Activated CD8-positive, alpha-beta memory T cell treated with anti-CD3 and anti-CD28 coated beads for 4 hours (primary cell): ENCODE results near the gene ICOS.
"Not testable (repeated sequence)": the region's sequence is repeated elsewhere in the genome, so short reads cannot be mapped to it uniquely, and the experiment has no call there.

Experiments used
- DNase-seq, 2 donors: peaks; one replicate each; pipeline ENCODE4 v3.0.0-alpha.2; 2020; ENCODE audit warnings: low read depth in 2 of 2

The ICOS gene

DNA sequence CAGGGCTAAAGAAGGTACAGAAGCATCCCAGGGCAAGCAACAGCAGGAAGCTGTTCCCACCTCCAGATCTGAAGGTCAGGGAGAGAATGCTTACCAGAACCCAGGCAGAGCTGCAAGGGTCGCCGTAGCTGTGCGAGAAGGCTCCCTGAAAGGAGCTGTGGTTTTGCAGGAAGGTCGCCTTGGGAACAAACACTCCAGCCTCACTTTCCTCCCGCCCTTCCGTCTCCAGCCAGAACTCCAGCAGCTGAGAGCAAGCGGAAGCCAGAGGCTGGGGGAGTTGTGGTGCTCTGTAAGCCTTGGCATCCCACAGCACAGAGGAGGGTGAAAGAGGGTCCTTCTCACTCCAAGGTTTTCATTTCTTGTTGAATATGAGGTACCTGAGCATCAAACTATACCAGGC, 18.3 kb upstream of the ICOS start:
- DNase-seq = no peak

DNA sequence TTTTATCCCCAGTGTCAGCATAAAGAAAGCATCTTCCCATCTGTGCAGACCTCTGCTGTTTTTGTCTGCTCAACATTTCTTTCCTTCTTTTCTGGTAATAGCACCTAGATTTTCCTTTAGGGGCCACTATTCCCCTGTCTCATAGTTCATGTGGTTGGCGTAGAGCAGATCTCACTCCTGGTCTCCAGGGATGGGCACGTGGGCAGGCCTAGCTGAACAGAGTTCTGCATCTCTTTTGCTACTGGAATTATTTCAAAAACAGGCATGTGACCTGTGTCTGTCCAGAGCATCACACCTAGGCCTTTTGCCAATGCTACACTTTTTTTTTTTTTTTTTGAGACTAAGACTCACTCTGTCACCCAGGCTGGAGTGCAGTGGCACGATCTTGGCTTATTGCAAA, 17.7 kb upstream of the ICOS start:
- no peak for DNase-seq

DNA sequence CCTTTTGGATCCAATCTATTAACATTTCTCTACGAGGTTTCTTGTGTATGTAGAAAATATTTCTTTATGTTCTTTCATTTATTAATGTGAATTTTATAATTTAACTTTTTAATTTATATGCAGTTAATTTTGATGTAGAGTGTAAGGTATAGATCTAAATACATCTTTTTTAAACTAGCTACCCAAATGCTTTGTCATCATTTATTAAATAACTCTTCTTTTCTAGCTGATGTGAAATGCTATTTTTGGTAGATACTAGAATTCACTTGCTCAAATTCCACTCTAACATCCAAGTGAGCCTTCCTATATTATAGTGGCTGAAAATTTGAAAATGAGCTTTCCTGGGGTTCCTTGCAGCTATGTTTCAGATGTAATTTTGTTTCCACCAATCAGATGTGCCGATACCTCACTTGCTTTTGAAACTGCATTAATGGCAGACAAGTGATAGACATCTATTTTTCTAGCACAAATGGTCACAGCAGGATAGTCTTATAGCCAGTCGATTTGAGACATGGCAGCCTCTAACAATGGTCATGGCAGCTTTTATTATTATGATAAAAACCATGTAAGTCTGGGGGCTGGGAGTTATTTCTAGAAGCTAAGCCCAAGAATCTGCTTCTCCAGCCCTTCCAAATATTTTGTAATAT, 10.9 kb upstream of the ICOS start:
- DNase-seq = no peak

DNA sequence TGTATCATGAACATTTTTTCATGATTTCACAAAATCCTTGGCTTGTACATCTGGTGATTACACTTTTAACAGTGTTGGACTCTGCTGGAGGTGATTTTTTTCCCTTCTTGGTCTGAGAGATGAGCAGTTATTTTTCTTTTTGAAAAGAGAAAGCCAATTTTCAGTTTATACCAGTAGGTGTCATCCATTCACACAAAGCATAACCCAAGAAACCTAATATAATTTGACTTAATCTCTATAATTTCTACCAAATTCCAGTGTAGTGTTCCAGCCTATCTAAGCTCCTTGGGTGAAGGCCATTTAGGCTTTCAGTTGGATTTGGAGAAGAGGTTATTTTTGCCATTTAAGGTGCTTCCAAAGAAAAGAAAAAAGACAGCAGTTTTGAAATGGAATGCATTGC, 7.7 kb upstream of the ICOS start:
- no peak for DNase-seq

DNA sequence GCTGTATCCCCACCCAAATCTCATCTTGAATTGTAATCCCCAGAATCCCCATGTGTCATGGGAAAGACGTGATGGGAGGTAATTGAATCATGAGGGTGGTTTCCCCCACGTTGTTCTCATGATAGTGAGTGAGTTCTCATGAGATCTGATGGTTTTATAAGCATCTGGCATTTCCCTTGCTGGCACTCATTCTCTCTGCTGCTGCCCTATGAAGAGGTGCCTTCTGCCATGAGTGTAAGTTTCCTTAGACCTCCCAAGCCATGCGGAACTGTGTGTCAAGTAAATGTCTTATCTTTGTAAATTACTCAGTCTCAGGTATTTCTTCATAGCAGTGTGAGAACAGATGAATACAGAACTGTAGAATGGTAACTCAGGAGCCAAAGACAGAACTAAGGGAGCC, 5.3 kb upstream of the ICOS start:
- not testable (repeated sequence) for DNase-seq

DNA sequence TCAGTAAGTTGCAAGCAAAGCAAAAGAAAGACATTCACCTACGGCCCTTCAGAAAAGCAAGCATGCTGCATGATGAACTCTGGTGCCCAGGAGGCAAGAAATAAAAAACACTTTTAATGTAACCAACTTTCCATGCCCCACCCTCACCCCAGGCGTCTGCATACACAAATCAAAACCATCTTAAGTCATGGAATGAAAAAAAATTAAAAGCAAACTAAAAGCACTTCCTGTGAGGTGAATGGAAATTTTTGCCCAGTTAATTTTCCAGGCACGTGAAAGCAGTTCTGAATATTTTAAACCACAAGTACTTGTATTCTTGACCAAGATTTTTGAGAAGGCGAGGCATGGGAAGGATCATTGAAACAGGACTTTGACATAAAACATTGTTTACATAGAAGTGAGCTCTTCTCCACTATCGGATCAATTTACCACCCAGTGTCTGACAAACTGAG, 2.5 kb upstream of the ICOS start:
- DNase-seq = peak in 1 of 2 donors; percentile 31

DNA sequence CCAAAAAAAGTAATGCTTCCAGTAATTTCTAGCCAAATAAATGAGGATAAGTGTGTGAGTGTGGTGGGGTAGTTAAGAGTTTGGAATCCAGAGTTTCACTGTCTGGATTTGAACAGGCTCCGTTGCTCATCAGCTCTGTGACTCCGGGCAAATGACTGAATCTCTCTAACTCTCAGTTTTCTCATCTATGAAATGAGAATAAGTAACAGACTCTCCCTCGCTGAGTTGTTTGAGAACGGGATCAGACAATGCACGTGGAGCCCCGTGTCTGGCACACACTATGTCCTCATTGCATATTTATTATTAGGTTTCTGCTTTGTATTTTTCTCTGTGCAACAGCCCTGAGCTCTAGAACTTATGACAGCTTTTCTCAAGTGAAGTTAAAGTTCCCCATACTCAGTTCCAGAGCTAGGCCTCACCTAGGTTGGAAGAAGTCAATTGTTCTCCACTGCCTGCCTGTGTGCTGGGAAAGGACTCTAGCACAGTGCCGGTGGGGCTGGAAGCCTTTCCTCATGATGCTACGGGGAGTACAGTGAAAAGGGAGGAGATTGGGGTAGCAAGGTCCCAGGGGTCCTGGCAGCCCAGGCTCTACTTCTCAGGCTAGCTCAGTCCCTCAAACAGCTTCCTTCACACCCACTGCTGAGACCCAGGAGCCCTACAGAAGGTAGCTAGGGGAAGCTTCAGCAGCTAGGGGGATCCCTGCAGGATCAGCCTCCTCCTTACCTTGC, 1.7 kb upstream of the ICOS start:
- DNase-seq = no peak

DNA sequence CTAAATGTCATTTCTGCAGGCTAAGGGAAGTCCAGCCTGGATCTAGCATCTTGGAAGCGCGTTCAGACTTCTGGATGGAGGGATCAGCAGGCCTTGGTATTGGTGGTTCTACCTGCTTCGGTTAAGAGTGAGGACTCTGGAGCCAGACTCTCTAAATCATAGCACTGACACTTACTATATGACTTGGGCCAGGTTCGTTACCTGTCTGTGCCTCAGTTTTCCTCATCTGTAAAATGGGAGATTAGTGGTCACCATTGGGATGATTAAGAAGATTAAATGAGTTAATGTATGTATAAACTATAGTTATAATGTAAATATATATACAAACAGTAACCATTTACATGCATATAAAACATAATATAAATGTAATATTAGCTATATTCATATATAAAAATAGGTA, 995 bp upstream of the ICOS start:
- no peak for DNase-seq

DNA sequence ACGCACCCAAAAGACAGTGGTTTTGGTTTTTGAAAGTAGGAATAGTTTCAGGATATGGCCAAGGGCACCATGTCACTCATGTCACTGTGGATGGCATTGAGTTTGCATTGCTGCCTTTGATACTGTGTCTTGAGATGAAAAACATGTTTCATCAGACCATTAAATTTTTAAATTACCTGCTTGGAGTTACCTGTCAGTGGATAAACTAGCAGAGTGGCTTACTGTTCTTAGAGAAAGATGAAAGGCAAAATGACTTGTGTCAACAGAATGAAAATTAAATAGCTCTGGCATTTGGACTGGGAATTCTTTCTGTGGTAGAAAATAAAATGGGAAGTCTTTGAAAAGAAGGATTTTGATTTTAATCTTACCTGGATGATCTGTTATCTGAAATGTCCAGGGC, 386 bp downstream of the ICOS start:
- no peak for DNase-seq

DNA sequence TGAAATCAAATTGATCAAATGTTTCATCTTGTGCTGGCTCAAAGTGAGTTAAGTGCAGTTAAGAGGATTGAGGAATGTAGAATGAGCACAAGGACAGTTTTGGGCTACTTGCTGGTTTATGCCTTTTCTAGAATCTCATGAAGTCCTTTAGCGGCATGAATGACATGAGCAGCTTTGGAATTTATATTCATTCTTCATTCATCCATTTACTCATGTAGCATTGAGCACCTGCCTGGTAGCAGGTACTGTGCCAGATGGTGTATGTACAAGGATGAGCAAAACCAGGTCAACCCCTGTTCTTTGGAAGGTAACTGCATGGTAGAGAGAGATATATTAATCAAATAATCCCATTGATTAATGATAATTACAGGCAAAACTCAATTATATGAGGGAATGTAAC, 1.2 kb downstream of the ICOS start:
- no peak for DNase-seq

DNA sequence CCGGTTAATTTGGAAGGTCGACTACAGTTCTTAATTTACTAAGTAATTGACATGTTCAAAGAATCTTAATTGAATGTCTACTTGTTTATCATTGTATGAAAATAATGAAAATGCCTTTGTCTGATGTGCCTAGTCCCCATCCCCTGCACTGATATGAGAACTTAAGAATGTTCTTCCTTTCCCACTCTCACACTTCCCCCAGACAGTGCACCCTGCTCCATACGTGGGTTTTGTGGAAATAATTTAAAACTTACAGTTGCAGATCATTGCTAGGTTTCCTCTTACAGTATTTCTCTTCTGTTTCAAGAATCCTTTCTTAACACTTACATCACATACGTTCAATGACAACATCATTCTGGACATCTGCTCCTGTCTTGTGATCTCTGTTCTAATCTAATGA, 3.5 kb downstream of the ICOS start:
- no peak for DNase-seq

DNA sequence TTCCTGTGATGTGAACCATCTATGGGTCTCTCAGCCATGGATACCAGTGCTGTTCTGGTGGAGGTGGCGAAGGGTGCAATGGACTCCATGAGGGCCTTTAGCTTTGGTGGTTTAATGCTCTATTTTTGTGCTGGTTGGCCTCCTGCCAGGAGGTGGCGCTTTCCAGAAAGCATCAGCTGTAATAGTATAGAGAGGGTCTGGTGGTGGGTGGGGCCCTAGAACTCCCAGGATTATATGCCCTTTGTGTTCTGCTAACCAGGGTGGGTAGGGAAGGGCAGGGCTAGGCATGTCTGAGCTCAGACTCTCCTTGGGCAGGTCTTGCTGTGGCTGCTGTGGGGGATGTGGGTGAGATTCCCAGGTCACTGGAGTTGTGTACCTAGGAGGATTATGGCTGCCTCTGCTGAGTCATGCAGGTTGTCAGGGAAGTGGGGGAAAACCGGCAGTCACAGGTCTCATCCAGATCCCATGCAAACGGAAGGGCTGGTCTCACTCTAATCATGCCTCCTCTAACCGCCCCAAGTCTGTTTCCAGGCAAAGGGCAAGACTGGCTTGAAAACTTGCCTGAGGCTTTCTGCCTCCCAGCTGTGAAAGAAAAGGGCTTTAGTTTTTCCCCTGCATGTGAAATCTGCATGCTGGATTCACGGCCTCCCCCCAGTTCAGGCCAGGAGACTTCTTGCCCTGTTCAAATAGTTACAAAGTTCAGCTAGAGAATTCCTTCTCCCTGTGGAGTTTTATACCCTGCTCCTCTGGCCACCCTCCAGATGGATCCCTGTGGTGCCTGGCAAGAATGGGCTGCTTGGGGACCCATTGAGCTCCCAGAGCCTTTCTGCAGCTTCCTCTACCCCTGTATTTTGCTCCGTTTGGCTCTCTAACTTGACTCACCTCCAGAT, 7.2 kb downstream of the ICOS start:
- not testable (repeated sequence) for DNase-seq

DNA sequence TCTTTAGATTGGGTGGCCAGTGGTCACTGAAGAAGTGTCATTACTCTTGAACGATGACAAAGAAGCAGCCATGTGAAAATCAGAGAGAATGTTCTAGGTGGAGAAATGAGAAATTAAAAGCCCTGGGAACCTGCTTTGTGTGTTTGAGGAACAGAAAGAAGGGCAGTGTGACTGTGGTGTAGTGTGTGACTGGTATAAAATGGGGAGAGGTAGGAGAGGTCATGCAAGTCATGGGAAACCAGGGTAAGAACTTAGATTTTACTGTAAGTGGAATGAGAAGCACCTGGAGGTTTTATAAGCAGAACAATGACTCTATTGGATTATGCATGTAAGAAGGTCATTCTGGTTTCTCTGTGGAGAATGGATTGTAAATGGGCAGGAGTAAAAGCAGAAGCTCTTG, 12.2 kb downstream of the ICOS start:
- DNase-seq = no peak

DNA sequence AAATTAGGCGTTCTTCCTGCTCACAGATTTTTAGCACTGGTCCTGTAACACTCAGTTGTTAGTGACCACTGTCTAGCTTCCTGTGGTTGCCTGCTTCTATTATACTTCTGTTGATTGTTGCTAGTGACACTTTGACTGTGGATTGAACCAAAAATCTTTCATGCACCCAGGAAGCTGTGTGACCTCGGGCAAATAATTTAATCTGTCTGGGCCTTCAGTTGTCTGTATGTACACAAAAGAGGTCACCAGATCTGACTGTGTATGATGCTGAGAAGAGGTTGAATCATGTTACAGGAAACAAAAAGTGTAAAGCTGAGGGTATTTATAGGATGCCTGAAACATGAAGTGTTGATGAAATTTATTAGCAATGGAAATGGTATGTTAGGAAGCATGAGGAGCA, 12.7 kb downstream of the ICOS start:
- DNase-seq = no peak

DNA sequence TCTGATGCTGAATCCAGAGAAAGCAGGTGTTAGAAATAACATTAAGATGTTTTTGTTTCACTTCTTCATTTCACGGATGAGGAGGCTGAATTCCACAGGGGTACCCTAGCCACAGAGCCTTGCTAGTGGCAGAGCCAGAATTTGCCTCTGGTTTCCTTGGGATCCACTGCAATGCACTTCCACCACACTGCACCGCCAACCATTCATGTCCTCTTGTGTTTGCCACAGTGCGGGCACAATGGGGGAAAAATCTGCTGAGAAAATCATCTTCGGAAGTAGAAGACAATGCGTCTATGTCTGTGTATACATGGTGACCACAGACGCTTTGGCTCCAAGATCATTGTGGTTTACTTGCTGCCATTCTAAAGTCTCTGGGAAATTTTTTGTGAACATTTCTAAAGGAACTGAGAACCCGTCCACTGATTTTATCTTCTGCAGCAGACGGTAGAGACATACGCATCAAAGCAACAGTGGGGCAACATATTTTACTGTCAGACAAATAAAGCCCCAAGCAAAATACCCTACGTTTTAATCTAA, 14.9 kb downstream of the ICOS start:
- DNase-seq = no peak

DNA sequence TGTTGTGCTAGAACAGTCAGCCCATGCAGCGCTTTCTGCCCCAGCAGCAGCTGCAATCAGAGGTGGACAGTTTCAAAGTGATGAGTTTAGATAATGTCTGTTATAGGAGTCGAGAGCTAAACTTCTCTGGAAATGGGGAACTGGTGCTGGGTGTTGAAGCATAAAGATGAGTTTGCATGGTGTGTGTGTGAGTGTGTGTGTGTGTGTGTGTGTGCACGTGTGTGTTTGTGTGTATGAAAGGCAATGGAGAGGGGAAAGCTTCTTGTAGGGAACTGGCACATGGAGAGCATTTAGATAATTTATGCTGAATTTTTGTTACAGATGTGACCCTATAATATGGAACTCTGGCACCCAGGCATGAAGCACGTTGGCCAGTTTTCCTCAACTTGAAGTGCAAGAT, 22.7 kb downstream of the ICOS start:
- no peak for DNase-seq

DNA sequence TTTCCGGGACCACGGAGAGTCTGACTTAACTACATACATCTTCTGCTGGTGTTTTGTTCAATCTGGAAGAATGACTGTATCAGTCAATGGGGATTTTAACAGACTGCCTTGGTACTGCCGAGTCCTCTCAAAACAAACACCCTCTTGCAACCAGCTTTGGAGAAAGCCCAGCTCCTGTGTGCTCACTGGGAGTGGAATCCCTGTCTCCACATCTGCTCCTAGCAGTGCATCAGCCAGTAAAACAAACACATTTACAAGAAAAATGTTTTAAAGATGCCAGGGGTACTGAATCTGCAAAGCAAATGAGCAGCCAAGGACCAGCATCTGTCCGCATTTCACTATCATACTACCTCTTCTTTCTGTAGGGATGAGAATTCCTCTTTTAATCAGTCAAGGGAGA, 23.1 kb downstream of the ICOS start:
- DNase-seq = no peak

DNA sequence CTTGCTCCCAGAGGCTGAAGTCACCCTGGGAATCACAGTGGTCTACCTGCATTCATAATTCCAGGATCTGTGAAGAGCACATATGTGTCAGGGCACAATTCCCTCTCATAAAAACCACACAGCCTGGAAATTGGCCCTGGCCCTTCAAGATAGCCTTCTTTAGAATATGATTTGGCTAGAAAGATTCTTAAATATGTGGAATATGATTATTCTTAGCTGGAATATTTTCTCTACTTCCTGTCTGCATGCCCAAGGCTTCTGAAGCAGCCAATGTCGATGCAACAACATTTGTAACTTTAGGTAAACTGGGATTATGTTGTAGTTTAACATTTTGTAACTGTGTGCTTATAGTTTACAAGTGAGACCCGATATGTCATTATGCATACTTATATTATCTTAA, 24.2 kb downstream of the ICOS start:
- DNase-seq = no peak

DNA sequence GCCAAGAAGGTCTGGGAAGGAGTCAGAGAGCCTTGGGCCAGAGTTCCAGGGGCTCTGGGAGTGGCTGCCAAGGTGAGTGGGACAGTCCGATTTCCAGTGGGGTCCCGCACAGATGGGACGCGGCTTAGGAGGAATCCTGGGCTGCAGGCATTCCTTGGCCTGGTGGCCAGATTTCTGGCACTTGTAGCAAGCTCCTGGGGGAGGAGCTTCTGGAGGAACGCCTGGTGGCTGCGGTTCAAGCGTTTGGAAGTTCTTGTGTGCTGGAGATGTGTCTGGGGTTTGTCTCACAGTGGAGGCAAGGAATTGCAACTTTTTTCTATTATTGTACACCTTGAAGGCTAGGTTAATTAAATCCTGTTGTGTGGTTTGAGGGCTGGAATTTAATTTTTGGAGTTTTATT, 28.6 kb downstream of the ICOS start:
- DNase-seq = not testable (repeated sequence)

DNA sequence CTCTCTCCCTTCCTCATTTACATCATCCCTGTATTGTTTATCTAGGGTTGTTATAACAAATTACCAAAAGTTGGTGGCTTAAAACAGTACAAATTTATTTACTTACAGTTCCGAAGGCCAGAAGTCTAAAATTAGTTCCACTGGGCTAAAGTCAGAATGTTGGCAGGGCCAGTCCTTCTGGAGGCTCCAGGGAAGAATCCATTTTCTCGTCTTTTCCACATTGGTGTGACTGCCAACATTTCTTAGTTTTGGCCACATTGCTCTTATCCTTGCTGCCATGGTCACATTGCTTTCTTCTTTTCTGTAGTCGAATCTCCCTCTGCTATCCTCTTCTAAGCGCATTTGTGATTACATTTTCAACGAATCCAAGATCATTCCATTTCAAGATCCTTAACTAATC, 34.7 kb downstream of the ICOS start:
- no peak for DNase-seq

DNA sequence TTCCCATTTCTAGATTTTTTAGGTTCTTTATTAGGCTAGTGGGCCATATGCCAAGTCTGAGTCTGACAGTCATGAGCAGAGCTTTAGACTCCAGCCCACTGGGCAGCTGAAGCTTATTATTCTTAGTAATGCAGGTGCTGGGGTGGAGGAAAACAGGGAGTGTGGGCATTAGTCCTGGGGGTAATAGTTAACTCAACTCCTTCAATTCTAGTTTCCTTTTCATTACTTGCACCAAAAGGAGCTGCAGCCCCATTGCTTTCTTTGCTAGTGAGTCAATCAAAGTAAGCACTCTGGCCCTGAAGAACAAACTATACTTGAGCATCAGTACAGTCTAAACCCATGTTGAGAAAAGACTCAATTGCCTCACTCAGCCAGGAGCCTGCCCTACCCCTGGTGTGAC, 35.5 kb downstream of the ICOS start:
- DNase-seq = no peak

DNA sequence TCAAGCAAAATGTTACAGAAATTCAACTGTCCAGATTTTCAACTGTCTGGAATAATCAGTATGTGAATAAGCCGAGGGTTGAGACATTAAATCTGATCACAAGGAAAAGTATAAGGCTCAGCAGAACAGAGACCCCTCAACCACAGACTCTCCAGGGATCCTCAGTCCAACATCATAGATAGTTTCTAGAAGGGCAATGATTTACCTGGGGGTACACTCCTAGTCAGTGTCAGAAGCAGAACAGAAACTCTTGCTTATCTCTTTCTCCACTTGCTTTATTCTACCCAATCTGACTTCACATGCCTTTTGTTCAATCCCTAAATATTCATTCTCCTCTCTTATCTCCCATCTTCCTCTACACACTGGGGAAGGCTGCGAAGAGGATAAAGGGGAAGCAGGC, 36.4 kb downstream of the ICOS start:
- DNase-seq = no peak

DNA sequence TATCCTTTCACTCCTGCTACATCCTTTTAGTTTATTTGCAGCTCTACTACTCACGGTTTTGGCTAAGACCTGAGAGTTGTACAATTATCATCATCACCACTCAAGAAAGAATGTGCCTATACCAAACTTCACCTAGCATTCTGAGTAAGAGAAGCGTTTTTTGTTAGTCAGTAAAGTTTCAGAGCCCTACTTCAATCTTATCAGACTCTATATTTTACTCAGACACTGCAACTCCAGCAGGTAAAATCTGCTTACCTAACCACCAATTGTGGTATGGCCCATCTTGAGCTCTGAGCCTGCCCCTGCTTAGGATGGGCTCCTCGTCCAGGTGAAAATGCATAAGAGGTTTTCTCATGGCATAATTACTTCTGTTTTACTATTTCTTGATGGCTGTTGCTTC, 37.1 kb downstream of the ICOS start:
- no peak for DNase-seq
